SK-N-SH (cell line): ENCODE measurements around the gene NDEL1. TPM values are rescaled to one million over a fixed set of nuclear protein-coding genes. Genes with fewer than 3 reads are reported as not detected.

Experiments
- CTCF ChIA-PET: fragments of 300-600, 350-600 bp; formaldehyde crosslinking; extraction: SDS; loops from one replicate; lab custom pipeline; 2021; lab: Yijun Ruan, JAX
- POLR2A ChIA-PET: fragments of 350-600 bp; sonication (Branson Sonifier 250); formaldehyde crosslinking; extraction: SDS; loops from one replicate; lab custom pipeline; 2020; ENCODE audit warnings: antibody characterized with exemption, inconsistent platforms; lab: Yijun Ruan, JAX
- DNase-seq: peaks from one replicate; pipeline ENCODE4 v3.0.0; 2012
- H2AFZ ChIP-seq: fragments of 200-600 bp; sonication (generic); 2 replicates; pipeline ENCODE4 v1.8.1; 2016; ENCODE audit warnings: antibody characterized with exemption, mild to moderate bottlenecking, low read depth
- H3F3A ChIP-seq: fragments of 200-600 bp; sonication (generic); replicated peaks from 2 replicates; pipeline ENCODE3; 2016; ENCODE audit warnings: antibody characterized with exemption, mild to moderate bottlenecking; ENCODE audit not compliant: insufficient read depth
- H3K27ac ChIP-seq, 2 experiments: fragments of 200-500 bp in 1 of 2; fragments of 200-600 bp in 1 of 2; sonication (Bioruptor generic) in 1 of 2; sonication (generic), shearing (Covaris generic) in 1 of 2; 2 replicates each; pipeline versions ENCODE4 v1.5.1 to v1.6.1; 2014 to 2016; ENCODE audit warnings: low read depth in 2 of 2, inconsistent platforms in 1 of 2, low read length in 1 of 2, mild to moderate bottlenecking in 1 of 2, mixed read lengths in 1 of 2
- H3K27me3 ChIP-seq: fragments of 200-600 bp; sonication (generic), shearing (Covaris generic); 2 replicates; pipeline ENCODE4 v1.6.1; 2016; ENCODE audit warnings: mixed run types; ENCODE audit not compliant: insufficient read depth
- H3K36me3 ChIP-seq, 2 experiments: fragments of 200-500 bp in 1 of 2; fragments of 200-600 bp in 1 of 2; sonication (Bioruptor generic) in 1 of 2; sonication (generic) in 1 of 2; replicated peaks in 1 of 2; 2 replicates each; pipeline versions ENCODE3 to v1.5.1; 2014 to 2016; ENCODE audit warnings: low read length in 1 of 2, mild to moderate bottlenecking in 1 of 2; ENCODE audit not compliant: insufficient read depth in 2 of 2, control insufficient read depth in 1 of 2
- H3K4me1 ChIP-seq, 2 experiments: fragments of 200-500 bp in 1 of 2; fragments of 200-600 bp in 1 of 2; sonication (Bioruptor generic) in 1 of 2; sonication (generic), shearing (Covaris generic) in 1 of 2; 2 replicates each; pipeline versions ENCODE4 v1.5.1 to v1.6.1; 2014 to 2016; ENCODE audit warnings: low read depth in 1 of 2, low read length in 1 of 2, mixed run types in 1 of 2; ENCODE audit not compliant: insufficient read depth in 2 of 2, control insufficient read depth in 1 of 2
- H3K4me2 ChIP-seq: fragments of 200-600 bp; sonication (generic), shearing (Covaris generic); 2 replicates; pipeline ENCODE4 v1.6.1; 2017; ENCODE audit warnings: mixed run types
- H3K4me3 ChIP-seq, 2 experiments: fragments of 200-500 bp in 1 of 2; fragments of 200-600 bp in 1 of 2; sonication (Bioruptor generic) in 1 of 2; sonication (generic), shearing (Covaris generic) in 1 of 2; 2 replicates each; pipeline versions ENCODE4 v1.5.1 to v1.8.1; 2014 to 2016; ENCODE audit warnings: low read depth in 2 of 2, inconsistent platforms in 1 of 2, low read length in 1 of 2, mild to moderate bottlenecking in 1 of 2, mixed read lengths in 1 of 2, moderate library complexity in 1 of 2
- H3K79me2 ChIP-seq: fragments of 200-600 bp; sonication (generic); 2 replicates; pipeline ENCODE4 v1.8.1; 2017; ENCODE audit warnings: mild to moderate bottlenecking; ENCODE audit not compliant: insufficient read depth
- H3K9ac ChIP-seq: fragments of 200-600 bp; sonication (generic); 2 replicates; pipeline ENCODE4 v1.6.1; 2017; ENCODE audit warnings: mixed run types
- H3K9me2 ChIP-seq: fragments of 200-600 bp; sonication (generic); 2 replicates; pipeline ENCODE4 v1.6.1; 2017; ENCODE audit warnings: mixed run types
- H3K9me3 ChIP-seq: fragments of 200-600 bp; sonication (generic); 2 replicates; pipeline ENCODE4 v1.6.1; 2017; ENCODE audit warnings: mixed run types, mild to moderate bottlenecking, moderate library complexity
- H4K20me1 ChIP-seq: fragments of 200-600 bp; sonication (generic); 2 replicates; pipeline ENCODE4 v1.6.1; 2017; ENCODE audit warnings: mild to moderate bottlenecking, mixed run types; ENCODE audit not compliant: insufficient read depth
- CHD2 ChIP-seq: fragments of 150-350 bp; IDR thresholded peaks from 2 replicates; pipeline ENCODE4 v1.6.1; 2018; ENCODE audit warnings: low read length; ENCODE audit not compliant: partially characterized antibody
- ELF1 ChIP-seq: IDR thresholded peaks from 2 replicates; pipeline ENCODE4 v1.4.0; 2012
- EZH2phosphoT487 ChIP-seq: fragments of 200-600 bp; sonication (generic); IDR thresholded peaks from 2 replicates; pipeline ENCODE4 v1.6.1; 2017; ENCODE audit warnings: low read depth, mixed run types, mild to moderate bottlenecking, antibody characterized with exemption, moderate library complexity, borderline replicate concordance
- GABPA ChIP-seq: IDR thresholded peaks from 2 replicates; pipeline ENCODE4 v1.4.0; 2012; ENCODE audit warnings: low read depth, mild to moderate bottlenecking
- MXI1 ChIP-seq: IDR thresholded peaks from 2 replicates; pipeline ENCODE4 v1.6.1; 2012; ENCODE audit warnings: mild to moderate bottlenecking, low read depth, low read length, improper control_type of control experiment
- NRF1 ChIP-seq: IDR thresholded peaks from 2 replicates; pipeline ENCODE4 v1.6.1; 2012; ENCODE audit warnings: low read depth, mild to moderate bottlenecking, low read length
- POLR2AphosphoS5 ChIP-seq: IDR thresholded peaks from 2 replicates; pipeline ENCODE4 v1.6.1; 2012; ENCODE audit warnings: low read depth, low read length
- RAD21 ChIP-seq: IDR thresholded peaks from 2 replicates; pipeline ENCODE4 v1.6.1; 2012; ENCODE audit warnings: mild to moderate bottlenecking, low read length
- RCOR1 ChIP-seq: fragments of 150-350 bp; IDR thresholded peaks from 2 replicates; pipeline ENCODE4 v1.6.1; 2017; ENCODE audit warnings: antibody characterized with exemption, low read length
- RFX5 ChIP-seq: IDR thresholded peaks from 2 replicates; pipeline ENCODE4 v1.6.1; 2012; ENCODE audit warnings: mild to moderate bottlenecking, improper control_type of control experiment, low read length
- SIN3A ChIP-seq: IDR thresholded peaks from 2 replicates; pipeline ENCODE4 v1.6.1; 2012; ENCODE audit warnings: low read depth, mild to moderate bottlenecking, low read length, moderate library complexity, borderline replicate concordance
- SMC3 ChIP-seq: IDR thresholded peaks from 2 replicates; pipeline ENCODE4 v1.6.1; 2012; ENCODE audit warnings: low read depth, low read length, improper control_type of control experiment
- TAF1 ChIP-seq: IDR thresholded peaks from 2 replicates; pipeline ENCODE4 v1.6.1; 2012; ENCODE audit warnings: low read depth, mild to moderate bottlenecking, low read length, moderate library complexity, borderline replicate concordance
- TEAD4 ChIP-seq: IDR thresholded peaks from 2 replicates; pipeline ENCODE4 v1.4.0; 2012; ENCODE audit warnings: mild to moderate bottlenecking, borderline replicate concordance; ENCODE audit not compliant: insufficient read depth
- WGBS: methylation state at CpG from one replicate; pipeline ENCODE4 v1.1.6; 2017; ENCODE audit warnings: low lambda C conversion rate; 5-methylcytosine and 5-hydroxymethylcytosine counted together
- polyA plus RNA-seq, 3 experiments: library from polyadenylated mRNA; depleted of rRNA; stranded (reverse); fragments of >200 nt; gene quantifications; 2 replicates each; pipeline ENCODE4 v1.2.3, GENCODE V29; 2012
- TF ChIP-seq, protein P1 (sequence below): IDR thresholded peaks from 2 replicates; pipeline ENCODE4 v1.4.0; 2012; ENCODE audit warnings: low read depth, borderline replicate concordance
- TF ChIP-seq, protein P2 (sequence below): fragments of 150-350 bp; IDR thresholded peaks from 2 replicates; pipeline ENCODE4 v1.6.1; 2016; ENCODE audit warnings: mild to moderate bottlenecking, low read depth, low read length
- TF ChIP-seq, protein P3 (sequence below): fragments of 200-600 bp; sonication (generic); IDR thresholded peaks from 2 replicates; pipeline ENCODE4 v1.6.1; 2017; ENCODE audit warnings: antibody characterized with exemption, mild to moderate bottlenecking, moderate library complexity

NDEL1 gene
- polyA plus RNA-seq, 1 of the 3 experiments (the other 2 are of a cell fraction): 49.5 TPM

DNA sequence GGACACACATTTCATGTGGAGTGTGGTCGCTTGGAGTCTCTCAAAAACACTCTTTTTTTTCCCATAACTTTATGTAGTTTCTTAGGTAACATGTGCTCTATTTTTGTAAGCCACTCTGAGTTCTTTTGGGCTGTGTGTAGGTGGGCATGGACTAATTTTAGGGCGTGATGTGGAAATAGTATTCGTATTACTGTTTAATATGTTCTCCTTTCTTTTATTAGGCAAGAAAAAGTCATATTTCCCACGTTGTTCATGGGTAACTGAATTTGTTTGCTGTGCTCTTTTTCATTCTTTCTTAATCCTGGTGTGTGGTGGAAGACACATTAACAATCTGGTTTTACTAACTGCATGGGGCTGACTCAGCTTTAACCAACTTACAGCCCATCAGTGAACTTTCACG is 27.4 kb downstream of the NDEL1 start:
- no peak for TF ChIP-seq MXI1
- no peak overlapping the region for H3K4me2 ChIP-seq
- CTCF ChIA-PET: interaction anchor here (0.6 kb wide), 1 partner anchor 57 kb away, joined by 3 read pairs; no protein-coding TSS in a partner anchor
- H3K9ac ChIP-seq: no peak overlapping the region
- POLR2A ChIA-PET: no interaction called here
- no peak overlapping the region for H3K27ac ChIP-seq
- H3K79me2 ChIP-seq: peaks cover 72% of the 10 kb centered on the region
- DNase-seq: no peak
- 83% methylated on average over 5 of the region's 5 CpGs for WGBS
- no peaks in the 10 kb centered on the region for H3F3A ChIP-seq
- no peaks in the 10 kb centered on the region for H3K9me3 ChIP-seq
- H3K9me2 ChIP-seq: no peaks in the 10 kb centered on the region
- H4K20me1 ChIP-seq: peaks cover 60% of the 10 kb centered on the region
- no peaks in the 10 kb centered on the region for H3K27me3 ChIP-seq
- no peak overlapping the region for H2AFZ ChIP-seq
- no peak overlapping the region for H3K4me3 ChIP-seq
- no peaks in the 10 kb centered on the region; a peak in 2 of 4 replicates for H3K4me1 ChIP-seq
- H3K36me3 ChIP-seq: peaks cover 54 to 75% of the 10 kb centered on the region in 2 experiments

DNA sequence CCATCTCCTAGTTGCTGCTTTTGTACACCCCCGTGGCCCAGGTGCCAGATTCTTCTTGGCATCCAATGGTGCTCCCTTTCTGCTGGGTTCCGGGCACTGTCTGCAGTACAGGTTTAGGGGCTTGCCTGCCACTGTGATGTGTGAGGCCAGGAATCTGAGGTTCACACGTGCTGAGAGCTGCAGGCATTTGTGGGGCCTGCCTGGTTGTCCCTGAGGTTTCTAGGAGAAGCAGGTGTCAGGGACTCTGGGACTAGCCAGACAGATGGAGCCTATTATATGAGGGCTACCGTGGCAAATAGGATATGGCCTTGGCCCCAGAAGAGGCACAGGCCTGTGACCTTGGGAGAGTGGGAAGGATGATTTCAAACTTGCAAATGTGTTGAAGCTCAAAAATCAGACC is 29.3 kb downstream of the NDEL1 start:
- H3K27ac ChIP-seq: no peak overlapping the region
- peaks cover 55% of the 10 kb centered on the region for H4K20me1 ChIP-seq
- H3K4me1 ChIP-seq: no peaks in the 10 kb centered on the region; a peak in 2 of 4 replicates
- H3K4me2 ChIP-seq: no peak overlapping the region
- H3K9me2 ChIP-seq: no peaks in the 10 kb centered on the region
- peaks cover 61% of the 10 kb centered on the region for H3K79me2 ChIP-seq
- H3K9me3 ChIP-seq: no peaks in the 10 kb centered on the region
- 58% methylated on average over 4 of the region's 4 CpGs for WGBS
- POLR2A ChIA-PET: no interaction called here
- H3K9ac ChIP-seq: no peak overlapping the region
- H3F3A ChIP-seq: peaks cover under 1% of the 10 kb centered on the region
- H3K27me3 ChIP-seq: no peaks in the 10 kb centered on the region
- no peak for DNase-seq
- no peak overlapping the region for H3K4me3 ChIP-seq
- TF ChIP-seq, protein P1, sequence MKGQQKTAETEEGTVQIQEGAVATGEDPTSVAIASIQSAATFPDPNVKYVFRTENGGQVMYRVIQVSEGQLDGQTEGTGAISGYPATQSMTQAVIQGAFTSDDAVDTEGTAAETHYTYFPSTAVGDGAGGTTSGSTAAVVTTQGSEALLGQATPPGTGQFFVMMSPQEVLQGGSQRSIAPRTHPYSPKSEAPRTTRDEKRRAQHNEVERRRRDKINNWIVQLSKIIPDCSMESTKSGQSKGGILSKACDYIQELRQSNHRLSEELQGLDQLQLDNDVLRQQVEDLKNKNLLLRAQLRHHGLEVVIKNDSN: no peak
- TF ChIP-seq GABPA: no peak
- no peak for TF ChIP-seq RFX5
- no peak for TF ChIP-seq CHD2
- no peak for TF ChIP-seq ELF1
- TF ChIP-seq EZH2phosphoT487: no peak
- TF ChIP-seq NRF1: no peak
- TF ChIP-seq TAF1: no peak
- TF ChIP-seq TEAD4: no peak
- TF ChIP-seq, all 33 proteins: peak for 0
- Histone ChIP-seq H3K36me3 (peaks cover 36 to 66% of the 10 kb centered on the region in 2 experiments), H2AFZ (no peak overlapping the region)
- CTCF ChIA-PET: no interaction called here

DNA sequence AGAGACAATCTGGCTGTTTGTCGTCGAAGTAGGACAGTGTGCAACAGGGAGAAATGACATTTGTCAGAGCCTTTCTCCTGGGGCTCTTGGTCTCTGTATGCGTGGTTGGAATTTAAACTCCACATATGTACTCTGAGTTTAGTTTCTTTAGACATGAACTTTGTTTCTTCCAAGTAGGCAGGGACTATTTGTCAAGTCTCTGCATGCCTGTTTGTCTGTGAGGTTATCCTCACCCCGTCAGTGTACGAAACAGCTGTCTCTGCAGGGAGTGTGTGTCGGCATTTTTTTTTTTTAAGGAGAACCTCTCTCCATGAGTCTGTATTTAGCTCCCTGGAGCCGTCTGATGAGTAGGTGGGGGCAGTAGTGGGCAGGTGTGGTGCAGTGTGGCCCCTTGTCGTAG is 29.7 kb downstream of the NDEL1 start:
- no peaks in the 10 kb centered on the region for H3K27me3 ChIP-seq
- no peak overlapping the region for H2AFZ ChIP-seq
- ChIA-PET CTCF (no interaction called here), POLR2A (no interaction called here)
- H3K9ac ChIP-seq: no peak overlapping the region
- H3K79me2 ChIP-seq: peaks cover 56% of the 10 kb centered on the region
- peaks cover 55% of the 10 kb centered on the region for H4K20me1 ChIP-seq
- H3K4me1 ChIP-seq: no peaks in the 10 kb centered on the region; a peak in 2 of 4 replicates
- no peaks in the 10 kb centered on the region for H3K9me3 ChIP-seq
- H3K27ac ChIP-seq: no peak overlapping the region
- peaks cover 32 to 62% of the 10 kb centered on the region in 2 experiments for H3K36me3 ChIP-seq
- no peak overlapping the region for H3K4me2 ChIP-seq
- WGBS: 90% methylated on average over 8 of the region's 8 CpGs
- H3K9me2 ChIP-seq: no peaks in the 10 kb centered on the region
- DNase-seq: no peak
- no peak overlapping the region for H3K4me3 ChIP-seq
- TF ChIP-seq TAF1 (no peak), GABPA (no peak), RCOR1 (no peak), RAD21 (no peak), SIN3A (no peak), SMC3 (no peak), POLR2AphosphoS5 (no peak), MXI1 (no peak)
- TF ChIP-seq, protein P2, sequence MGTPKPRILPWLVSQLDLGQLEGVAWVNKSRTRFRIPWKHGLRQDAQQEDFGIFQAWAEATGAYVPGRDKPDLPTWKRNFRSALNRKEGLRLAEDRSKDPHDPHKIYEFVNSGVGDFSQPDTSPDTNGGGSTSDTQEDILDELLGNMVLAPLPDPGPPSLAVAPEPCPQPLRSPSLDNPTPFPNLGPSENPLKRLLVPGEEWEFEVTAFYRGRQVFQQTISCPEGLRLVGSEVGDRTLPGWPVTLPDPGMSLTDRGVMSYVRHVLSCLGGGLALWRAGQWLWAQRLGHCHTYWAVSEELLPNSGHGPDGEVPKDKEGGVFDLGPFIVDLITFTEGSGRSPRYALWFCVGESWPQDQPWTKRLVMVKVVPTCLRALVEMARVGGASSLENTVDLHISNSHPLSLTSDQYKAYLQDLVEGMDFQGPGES: no peak
- TF ChIP-seq, protein P3, sequence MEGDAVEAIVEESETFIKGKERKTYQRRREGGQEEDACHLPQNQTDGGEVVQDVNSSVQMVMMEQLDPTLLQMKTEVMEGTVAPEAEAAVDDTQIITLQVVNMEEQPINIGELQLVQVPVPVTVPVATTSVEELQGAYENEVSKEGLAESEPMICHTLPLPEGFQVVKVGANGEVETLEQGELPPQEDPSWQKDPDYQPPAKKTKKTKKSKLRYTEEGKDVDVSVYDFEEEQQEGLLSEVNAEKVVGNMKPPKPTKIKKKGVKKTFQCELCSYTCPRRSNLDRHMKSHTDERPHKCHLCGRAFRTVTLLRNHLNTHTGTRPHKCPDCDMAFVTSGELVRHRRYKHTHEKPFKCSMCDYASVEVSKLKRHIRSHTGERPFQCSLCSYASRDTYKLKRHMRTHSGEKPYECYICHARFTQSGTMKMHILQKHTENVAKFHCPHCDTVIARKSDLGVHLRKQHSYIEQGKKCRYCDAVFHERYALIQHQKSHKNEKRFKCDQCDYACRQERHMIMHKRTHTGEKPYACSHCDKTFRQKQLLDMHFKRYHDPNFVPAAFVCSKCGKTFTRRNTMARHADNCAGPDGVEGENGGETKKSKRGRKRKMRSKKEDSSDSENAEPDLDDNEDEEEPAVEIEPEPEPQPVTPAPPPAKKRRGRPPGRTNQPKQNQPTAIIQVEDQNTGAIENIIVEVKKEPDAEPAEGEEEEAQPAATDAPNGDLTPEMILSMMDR: no peak
- peaks cover 3% of the 10 kb centered on the region for H3F3A ChIP-seq
